ENCODE data around the gene PFN2.
"Not testable (repeated sequence)": the region's sequence is repeated elsewhere in the genome, so short reads cannot be mapped to it uniquely, and the experiment has no call there.

GRCh38 chr3:149983053-149983452 lies 12.4 kb upstream of the PFN2 start:
- not testable (repeated sequence) for TF ChIP-seq CTCF (conservative IDR thresholded peaks at IDR 0.05); ZFX (IDR thresholded peaks at IDR 0.05)

Data from C4-2B (cell line).